HTERT RPE-1 (cell line): ENCODE results near the gene PINK1.

Experiments used
- in situ Hi-C: fragments of 300-500 bp; cut with MboI; formaldehyde crosslinking; loops from 4 replicates; pipeline ENCODE4 v1.14.3; 2020; ENCODE audit warnings: low sequenced_read_pairs

The PINK1 gene

DNA sequence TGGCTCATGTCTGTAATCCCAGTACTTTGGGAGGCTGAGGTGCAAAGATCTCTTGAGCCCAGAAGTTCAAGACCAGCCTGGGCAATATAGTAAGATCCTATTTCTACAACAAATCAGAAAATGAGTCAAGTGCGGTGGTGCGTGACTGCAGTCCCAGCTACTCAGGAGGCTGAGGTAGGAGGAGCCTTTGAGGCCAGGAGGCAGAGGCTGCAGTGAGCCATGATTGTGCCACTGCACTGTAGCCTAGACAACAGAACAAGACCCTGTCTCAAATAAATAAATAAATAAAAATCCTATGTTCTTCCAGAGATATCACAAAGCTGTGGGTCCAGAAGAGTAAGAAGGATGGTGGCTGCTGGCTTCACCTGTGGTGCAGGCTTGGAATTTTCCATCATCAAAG, 22.3 kb upstream of the PINK1 start:
- in situ Hi-C loops = no loop called here

DNA sequence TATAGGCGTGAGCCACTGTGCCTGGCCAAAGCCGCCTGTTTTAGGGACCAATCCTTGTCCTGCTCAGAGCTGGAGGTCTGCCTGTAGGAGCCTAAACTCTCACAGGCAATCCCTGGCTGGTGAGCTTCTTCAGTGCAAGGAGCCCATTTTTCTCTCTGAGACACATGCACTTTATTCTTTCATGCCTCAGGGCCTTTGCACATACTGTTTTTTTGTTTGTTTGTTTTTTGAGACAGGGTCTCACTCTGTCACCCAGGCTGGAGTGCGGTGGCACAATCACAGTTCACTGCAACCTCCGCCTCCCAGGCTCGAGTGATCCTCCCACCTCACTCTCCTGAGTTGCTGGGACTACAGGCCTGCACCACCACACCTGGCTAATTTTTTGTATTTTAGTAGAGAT, 21.6 kb upstream of the PINK1 start:
- in situ Hi-C loops = no loop called here

DNA sequence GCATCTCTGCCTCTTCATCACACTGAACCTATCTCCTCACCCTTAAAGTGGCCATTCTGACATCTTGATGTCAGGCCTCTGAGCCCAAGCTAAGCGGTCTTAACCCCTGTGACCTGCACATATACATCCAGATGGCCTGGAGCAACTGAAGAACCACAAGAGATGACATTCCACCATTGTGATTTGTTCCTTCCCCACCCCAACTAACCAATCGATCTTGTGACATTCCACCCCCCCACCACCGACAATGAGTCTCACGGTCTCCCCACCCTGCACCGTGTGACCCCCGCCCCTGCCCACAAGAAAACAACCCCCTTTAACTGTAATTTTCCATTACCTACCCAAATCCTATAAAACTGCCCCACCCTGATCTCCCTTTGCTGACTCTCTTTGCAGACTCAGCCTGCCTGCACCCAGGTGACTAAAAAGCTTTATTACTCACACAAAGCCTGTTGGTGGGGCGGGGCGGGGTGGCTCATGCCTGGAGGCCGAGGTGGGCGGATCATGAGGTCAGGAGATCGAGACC, 21.0 kb upstream of the PINK1 start:
- in situ Hi-C loops = no loop called here

DNA sequence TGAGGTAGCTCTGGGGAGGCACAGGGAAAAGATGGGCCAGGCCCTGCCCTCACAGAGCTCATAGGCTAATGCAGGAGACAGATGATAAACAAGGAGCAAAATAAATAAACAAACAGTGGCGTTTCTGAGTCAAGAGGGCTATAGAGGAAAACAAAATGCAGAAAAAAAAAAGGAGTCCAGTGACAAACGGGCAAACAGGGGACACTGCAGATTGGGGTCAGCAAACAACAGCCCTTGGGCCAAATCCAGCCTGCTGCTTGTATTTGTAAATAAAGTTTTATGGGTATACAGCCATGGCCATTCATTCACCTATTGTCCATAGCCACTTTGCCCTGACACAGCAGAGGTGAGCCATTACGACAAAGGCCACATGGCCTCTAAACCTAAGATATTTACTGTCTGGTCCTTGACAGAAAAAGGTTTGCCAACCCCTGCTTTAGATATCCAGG, 19.1 kb upstream of the PINK1 start:
- in situ Hi-C loops = no loop called here

DNA sequence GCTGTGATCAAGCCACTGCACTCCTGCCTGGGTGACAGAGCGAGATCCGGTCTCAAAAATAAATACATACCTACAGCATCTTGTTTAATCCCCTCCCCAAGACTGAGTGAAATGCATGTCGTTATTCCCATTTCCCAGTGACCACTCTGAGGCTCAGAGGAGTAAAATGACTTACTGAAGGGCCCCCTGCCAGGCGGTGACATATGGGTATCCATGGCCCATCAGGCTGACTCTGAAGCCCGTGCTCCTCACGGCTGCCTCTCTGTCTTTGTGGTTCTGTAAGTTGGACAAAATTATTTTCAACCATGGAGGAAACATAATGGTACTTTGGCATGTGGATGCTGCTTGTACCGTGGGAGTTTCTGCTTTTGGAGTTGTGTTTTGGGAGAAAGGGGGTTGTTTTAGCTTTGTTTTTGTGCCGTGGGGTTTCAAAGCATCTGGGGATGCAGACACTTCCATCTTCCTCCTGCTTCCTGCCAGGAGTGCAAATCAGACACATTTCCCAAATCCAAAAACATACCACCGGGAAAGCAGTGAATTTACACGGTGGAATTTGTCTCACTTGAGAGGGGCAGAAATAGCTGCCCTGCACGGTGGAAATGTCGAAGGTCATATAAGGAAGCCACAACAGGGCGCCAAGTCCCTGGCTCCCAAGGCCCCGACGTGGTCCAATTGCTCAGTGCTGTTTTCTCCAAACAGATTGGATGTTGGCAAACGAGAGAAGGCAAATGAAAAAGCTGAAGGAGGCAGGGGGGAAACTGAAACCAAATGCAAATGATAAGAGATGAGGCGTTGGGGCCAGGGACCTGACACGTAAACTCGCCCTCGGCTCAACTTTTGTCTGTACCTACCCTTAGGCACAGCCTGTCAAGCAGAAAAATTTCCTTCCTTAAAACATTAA, 17.1 kb upstream of the PINK1 start:
- in situ Hi-C loops = no loop called here

DNA sequence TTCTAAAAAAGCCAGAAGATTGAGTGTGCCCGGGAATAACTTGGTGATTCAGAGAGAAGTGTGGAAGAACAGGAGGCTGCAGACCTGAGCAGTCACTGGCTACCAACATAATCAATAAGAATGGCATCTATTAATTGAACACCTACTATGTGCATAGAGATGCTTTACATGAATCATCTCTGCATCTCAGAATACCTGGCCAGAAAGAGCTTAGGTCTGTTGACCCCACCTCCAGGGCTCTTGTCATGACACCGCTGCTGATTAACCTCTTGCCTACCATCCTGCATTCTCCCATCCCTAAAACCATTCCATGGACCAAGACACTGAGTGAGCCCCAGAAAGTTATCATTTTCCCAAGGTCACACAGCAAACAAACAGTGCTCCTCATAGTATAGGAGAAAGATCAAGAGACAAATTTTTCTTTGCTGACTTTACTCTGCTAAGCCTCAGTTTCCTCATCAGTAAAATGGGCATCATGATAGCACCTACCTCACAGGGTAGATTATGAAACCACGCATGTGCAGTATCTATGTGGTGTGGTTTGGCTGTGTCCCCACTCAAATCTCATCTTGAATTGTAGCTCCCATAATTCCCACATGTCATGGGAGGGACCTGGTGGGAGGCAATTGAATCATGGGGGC, 16.3 kb upstream of the PINK1 start:
- in situ Hi-C loops = no loop called here

DNA sequence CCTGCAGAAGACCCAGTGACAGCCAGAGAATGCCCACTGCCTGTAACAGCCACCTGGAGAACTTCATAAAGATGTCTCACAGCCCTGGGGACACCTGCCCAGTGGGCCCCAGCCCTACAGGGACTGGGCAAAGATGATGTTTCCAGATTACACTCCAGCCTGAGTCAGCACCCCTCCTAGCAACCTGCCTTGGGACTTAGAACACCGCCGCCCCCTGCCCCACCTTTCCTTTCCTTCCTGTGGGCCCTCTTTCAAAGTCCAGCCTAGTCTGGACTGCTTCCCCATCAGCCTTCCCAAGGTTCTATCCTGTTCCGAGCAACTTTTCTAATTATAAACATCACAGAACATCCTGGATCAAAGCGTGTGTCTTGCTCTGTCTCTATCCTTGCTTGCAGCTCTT, 14.7 kb upstream of the PINK1 start:
- in situ Hi-C loops = no loop called here

DNA sequence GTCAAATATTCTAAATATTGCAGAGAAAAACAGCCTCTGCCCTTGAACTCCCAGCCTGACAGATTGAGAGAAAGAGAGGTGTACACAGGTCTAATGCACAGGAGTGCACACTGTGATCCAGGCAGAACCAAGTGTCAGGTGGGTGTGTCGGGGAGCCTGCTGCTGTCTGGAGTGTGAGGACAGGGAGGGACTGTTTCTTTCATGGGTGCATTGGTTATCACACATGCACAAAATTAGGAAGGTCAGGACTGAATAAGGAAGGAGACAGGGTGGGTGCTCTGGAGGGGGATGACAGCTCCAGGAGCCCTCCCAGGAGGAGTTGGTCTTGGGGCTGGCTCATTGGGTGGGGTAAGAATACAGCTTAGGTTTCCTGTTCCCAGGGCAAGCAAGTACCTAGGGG, 13.3 kb upstream of the PINK1 start:
- in situ Hi-C loops = no loop called here

DNA sequence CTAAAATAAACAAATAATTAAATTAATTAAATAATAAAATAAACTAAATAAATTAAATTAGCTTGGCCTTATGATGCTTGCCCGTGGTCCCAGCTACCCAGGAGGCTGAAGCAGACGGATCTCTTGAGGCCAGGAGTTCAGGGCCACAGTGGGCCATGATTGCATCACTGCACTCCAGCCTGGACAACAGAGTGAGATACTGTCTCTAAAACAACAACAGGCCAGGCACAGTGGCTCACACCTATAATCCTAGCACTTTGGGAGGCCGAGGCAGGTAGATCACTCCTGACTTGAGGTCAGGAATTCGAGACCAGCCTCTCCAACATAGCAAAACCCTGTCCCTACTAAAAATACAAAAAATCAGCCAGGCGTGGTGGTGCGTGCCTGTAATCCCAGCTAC, 12.2 kb upstream of the PINK1 start:
- in situ Hi-C loops = no loop called here

DNA sequence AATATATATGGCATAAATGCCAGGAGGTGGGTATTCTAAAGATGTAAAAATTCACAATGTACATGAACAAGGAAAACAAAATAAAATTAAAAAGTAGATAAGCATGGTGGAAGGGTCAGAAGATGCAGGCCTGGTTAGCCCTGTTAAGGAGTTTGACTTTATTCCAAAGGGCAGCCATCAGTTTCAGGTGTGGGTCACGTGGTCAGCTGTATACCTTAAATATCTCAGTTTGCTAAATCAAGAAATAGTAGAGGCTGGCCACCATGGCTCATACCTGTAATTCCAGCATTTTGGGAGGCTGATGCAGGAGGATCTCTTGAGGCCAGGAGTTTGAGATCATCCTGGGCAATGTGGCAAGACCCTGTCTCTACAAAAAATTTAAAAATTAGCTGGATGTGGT, 8.5 kb upstream of the PINK1 start:
- in situ Hi-C loops = loop anchor here (25.0 kb wide), 1 partner anchor 87 kb away; no protein-coding TSS in a partner anchor

DNA sequence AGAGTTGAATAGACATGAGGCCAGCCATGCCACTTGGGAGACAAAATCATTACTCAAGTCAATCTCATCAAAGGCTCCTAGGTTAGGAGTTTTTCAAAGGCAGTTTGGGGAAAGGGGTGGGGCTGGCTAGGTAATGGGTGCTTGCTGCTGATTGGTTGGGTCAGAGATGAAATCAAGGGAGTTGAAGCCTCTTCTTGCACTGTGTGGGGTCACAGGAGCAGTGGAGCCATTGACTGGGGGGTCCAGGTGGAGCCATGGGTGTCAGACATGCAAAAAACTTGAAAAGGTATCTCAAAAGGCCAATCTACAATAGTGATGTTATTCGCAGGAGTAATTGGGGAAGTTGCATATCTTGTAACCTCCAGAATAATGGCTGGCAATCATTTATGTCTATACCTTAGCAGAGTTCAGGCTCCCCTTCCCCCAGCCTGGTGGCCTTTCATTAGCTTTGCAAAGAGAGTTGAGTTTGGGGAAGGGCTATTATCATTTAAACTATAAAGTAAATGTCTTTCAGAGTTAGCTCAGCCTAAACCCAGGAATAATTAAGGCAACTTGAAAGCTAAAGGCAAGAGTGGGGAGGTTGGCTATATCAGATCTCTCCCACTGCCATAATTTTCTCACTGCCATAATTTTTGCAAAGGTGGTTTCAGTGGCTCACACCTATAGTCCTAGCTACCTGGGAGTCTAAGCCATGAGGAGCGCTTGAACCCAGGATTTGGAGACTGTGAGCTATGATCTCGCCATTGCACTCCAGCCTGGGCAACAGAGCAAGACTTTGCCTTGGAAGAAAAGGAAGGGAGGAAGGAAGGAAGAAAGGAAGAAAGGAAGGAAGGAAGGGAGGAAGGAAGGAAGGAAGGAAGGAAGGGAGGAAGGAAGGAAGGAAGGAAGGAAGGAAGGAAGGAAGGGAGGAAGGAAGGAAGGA, 7.8 kb upstream of the PINK1 start:
- in situ Hi-C loops = loop anchor here (25.0 kb wide), 1 partner anchor 88 kb away; no protein-coding TSS in a partner anchor

DNA sequence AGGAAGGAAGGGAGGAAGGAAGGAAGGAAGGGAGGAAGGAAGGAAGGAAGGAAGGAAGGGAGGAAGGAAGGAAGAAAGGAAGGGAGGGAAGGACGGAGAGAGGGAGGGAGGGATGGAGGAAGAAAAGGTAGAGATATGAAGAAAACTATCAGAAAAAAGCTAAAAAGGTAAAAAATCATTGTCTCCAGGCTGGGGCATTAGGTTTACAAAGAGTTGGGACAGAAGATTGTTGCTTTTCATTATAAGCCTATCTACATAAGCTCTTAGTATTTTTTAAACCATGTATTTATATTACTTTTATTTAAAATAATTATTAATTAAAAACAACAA, 7.2 kb upstream of the PINK1 start:
- in situ Hi-C loops = loop anchor here (25.0 kb wide), 1 partner anchor 89 kb away; no protein-coding TSS in a partner anchor

DNA sequence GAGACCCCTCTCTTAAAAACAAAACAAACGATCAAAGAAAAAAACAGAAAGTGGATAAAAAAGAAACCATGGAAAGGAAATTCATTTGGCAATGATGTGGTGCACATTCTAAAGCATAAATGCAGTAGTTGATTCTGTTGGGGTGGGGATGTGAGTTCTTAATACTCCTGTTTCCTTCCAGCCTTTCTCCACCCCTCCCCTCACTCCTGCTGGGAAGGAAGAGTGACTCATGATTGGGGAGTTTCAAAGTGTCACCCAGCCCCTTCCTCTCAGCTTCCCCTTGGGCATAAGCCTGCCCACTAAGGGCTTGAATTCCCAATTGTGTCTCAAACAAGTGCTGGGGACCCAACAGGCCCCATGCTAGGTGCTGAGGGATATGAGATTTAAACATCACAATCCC, 6.7 kb upstream of the PINK1 start:
- in situ Hi-C loops = loop anchor here (25.0 kb wide), 1 partner anchor 89 kb away; no protein-coding TSS in a partner anchor

DNA sequence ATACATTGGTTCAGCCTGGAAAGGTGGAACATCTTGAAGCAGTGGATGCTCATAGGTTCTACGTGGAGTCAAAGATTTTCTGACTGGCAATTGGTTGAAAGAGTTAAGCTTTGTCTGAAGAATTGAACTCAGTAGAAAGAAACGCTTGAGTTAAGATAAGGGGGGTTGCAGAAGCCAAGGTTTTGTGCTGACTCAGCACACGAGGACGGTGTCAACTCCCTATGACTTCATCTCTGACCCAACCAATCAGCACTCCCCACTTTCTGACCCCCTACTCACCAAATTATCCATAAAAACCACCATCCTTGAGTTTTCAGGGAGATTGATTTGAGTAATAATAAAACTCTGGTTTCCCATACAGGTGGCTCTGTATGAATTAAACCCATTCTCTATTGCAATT, 2.5 kb upstream of the PINK1 start:
- in situ Hi-C loops = loop anchor here (25.0 kb wide), 1 partner anchor 93 kb away; no protein-coding TSS in a partner anchor

DNA sequence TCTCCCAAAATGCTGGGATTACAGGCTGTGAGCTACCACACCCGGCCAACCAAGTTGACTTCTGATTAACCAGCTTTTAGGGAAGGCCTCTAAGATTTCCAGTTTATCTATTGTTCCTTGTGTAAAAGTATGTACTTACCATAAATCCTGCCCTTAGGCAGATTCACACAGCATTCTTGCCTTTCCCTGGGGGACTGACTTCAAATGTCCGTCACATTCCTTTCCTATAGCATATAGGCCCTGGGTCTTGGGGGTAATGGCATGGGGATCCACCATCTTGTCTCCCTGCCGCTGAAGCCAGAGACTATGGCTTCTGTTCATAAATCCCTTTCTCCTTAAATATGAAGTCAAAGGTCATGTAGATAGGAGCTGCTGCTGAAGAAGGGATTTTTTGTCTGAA, 872 bp upstream of the PINK1 start:
- in situ Hi-C loops = loop anchor here (25.0 kb wide), 1 partner anchor 95 kb away; no protein-coding TSS in a partner anchor

DNA sequence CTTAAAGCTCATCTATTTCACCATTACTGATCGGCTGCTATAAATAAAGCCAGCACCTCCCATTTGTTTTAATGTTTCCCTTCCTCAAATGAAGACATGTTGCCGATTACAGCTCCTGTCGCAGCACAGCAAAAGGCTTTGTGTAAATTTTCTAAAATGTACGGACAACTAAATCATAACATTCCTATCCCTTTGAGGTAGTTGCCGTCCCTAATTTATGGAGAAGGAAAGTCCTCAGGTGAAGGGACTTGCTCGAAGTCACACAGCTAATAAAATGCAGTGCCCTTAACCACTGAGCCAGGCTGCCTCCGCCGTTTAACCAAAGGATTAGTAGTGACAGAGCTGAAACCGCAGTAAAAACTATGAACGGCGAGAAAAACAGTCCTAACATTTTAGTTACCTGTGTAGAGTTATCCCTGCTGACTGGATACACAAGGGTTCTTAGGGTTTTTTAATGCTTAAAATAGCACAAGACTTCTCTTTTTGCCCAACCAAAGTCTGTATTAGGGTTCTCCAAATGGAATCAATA, 871 bp downstream of the PINK1 start:
- in situ Hi-C loops = loop anchor here (25.0 kb wide), 1 partner anchor 97 kb away; no protein-coding TSS in a partner anchor

DNA sequence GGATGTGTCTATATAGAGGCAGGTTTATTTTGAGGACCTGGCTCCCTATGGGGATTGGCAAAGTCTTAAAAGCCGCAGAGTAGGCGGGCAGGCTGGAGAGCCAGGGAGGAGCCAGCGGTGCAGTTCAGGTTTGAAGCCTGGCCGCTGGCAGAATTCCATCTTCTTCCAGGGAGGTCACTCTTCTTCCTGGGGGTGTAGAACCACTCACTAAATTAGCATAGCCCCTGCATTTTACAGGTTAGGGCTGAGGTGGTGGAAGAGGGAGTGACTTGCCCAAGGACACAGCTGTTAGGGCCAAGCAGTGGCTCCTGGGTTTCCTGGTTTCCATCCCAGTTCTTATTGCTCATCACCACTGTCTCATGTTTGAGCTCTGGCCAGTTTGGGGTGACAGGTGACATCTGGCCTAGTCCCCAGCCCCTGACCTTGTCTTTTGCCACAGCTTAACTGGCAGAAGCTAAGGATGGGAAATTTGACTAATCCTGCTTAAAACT, 1.4 kb downstream of the PINK1 start:
- in situ Hi-C loops = loop anchor here (25.0 kb wide), 1 partner anchor 97 kb away; no protein-coding TSS in a partner anchor

DNA sequence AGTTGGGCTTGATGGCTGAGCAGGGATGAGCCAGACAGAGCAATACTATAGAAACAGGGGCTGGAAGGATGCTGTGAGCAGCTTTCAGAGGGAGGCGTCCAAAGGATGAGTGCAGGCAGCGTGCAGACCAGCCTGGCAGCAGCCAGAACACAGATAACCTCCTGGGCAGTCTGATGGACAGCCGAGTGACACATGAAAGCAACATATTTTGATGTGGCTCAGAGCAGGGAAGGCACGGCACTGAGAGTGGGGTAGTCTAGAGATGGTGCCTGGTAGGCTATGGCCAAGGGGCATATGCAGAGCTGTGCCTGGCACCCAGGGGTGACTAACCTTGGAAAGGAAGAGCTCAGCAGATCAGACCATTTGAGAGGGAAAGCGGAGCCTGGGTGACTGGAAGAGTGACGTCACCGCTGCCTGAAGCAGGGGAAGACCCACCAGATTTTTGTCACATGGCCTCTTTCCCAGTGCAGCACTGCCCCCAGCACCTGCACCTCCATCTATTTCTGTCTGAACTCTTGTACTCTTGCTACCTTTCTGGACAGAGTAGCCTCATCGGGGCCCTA, 3.6 kb downstream of the PINK1 start:
- in situ Hi-C loops = loop anchor here (25.0 kb wide), 1 partner anchor 100 kb away; no protein-coding TSS in a partner anchor

DNA sequence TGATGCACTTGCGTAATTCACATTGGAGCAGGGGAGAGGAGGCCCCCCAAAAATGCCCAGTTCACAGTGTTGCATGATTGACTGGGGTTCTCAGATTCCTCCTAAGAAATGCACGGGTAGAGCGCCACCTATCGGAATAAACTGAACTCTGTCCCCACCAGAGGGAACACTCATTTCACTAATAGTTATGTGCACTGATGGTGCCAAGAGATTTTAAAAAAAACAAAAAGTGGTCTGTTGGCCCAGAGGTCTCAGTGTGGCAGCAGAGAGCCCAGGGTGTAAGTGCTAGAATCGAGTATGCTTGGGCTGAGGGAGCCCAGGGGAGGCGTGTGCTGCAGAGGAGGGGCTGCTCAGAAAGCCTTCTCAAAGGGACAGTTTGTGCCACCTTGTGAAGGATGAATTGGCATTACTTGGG, 6.9 kb downstream of the PINK1 start:
- in situ Hi-C loops = loop anchor here (25.0 kb wide), 1 partner anchor 103 kb away; no protein-coding TSS in a partner anchor

DNA sequence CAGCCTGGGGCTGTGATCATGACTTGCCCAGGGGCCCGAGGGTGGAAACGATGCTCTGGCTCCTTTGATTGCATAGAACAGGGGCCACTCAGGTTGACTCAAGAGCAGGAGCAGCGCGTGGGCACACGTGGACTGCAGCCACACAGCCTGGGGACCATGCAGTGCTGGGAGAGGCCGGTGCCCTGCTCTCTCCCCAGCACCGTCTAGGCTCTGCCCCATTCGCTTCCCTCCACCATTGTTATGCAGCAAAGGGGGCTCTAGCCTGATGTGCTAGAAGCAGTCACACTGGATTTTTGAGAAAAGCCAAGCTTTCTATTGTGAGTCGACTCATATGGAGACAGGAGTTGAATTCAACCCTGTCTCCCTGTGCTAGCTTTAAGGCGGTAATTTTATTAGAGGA, 8.7 kb downstream of the PINK1 start:
- in situ Hi-C loops = loop anchor here (25.0 kb wide), 1 partner anchor 105 kb away; no protein-coding TSS in a partner anchor
